Astrocyte (in vitro differentiated cells and primary cell): Measurements from ENCODE around the gene PTPRE. TPM values are rescaled to one million over a fixed set of nuclear protein-coding genes. Genes with fewer than 3 reads are reported as not detected.
A peak's percentile ranks its signal among the peaks of the same experiment; 100 is the strongest.

Experiments used
- DNase-seq: peaks from one replicate; pipeline ENCODE4 v3.0.0-alpha.2; 2010; ENCODE audit warnings: low read depth
- FAIRE-seq: peaks from 2 replicates; lab custom pipeline; 2011; peaks lifted over from hg19 to GRCh38; lab: Jason Lieb, UNC
- H2AFZ ChIP-seq: 2 replicates; pipeline ENCODE4 v1.6.0; 2012; ENCODE audit warnings: low read depth, low read length, inconsistent platforms
- H3K27ac ChIP-seq: 2 replicates; pipeline ENCODE4 v1.5.1; 2011; ENCODE audit warnings: low read depth, low read length, inconsistent platforms
- H3K27me3 ChIP-seq: 2 replicates; pipeline ENCODE4 v1.6.0; 2011; ENCODE audit warnings: low read length, inconsistent platforms; ENCODE audit not compliant: insufficient read depth
- H3K36me3 ChIP-seq: 2 replicates; pipeline ENCODE4 v1.5.1; 2011; ENCODE audit warnings: low read length, inconsistent platforms; ENCODE audit not compliant: insufficient read depth
- H3K4me1 ChIP-seq: 2 replicates; pipeline ENCODE4 v1.5.1; 2011; ENCODE audit warnings: low read length, inconsistent platforms; ENCODE audit not compliant: insufficient read depth
- H3K4me2 ChIP-seq: 2 replicates; pipeline ENCODE4 v1.6.0; 2012; ENCODE audit warnings: low read length, inconsistent platforms
- H3K4me3 ChIP-seq: 2 replicates; pipeline ENCODE4 v1.5.1; 2011; ENCODE audit warnings: low read depth, mild to moderate bottlenecking, low read length, inconsistent platforms; ENCODE audit not compliant: insufficient read depth
- H3K79me2 ChIP-seq: 2 replicates; pipeline ENCODE4 v1.6.0; 2012; ENCODE audit warnings: mild to moderate bottlenecking, low read length, inconsistent platforms; ENCODE audit not compliant: insufficient read depth
- H3K9ac ChIP-seq: 2 replicates; pipeline ENCODE4 v1.6.0; 2012; ENCODE audit warnings: mild to moderate bottlenecking, low read length, inconsistent platforms
- H3K9me3 ChIP-seq: 2 replicates; pipeline ENCODE4 v1.5.1; 2012; ENCODE audit warnings: low read depth, mild to moderate bottlenecking, low read length, inconsistent platforms; ENCODE audit not compliant: insufficient read depth
- H4K20me1 ChIP-seq: 2 replicates; pipeline ENCODE4 v1.6.0; 2012; ENCODE audit warnings: low read length, inconsistent platforms; ENCODE audit not compliant: insufficient read depth
- H3K27ac Mint-ChIP-seq: one replicate; pipeline ENCODE4 v1.8.0; 2021; ENCODE audit warnings: mild to moderate bottlenecking, mixed read lengths; ENCODE audit not compliant: unreplicated experiment
- H3K27me3 Mint-ChIP-seq: one replicate; pipeline ENCODE4 v1.8.0; 2021; ENCODE audit warnings: low read depth, mixed read lengths; ENCODE audit not compliant: unreplicated experiment
- H3K36me3 Mint-ChIP-seq: one replicate; pipeline ENCODE4 v1.8.0; 2021; ENCODE audit warnings: low read depth, mixed read lengths; ENCODE audit not compliant: unreplicated experiment
- H3K4me1 Mint-ChIP-seq: one replicate; pipeline ENCODE4 v1.8.0; 2021; ENCODE audit warnings: low read depth, mixed read lengths; ENCODE audit not compliant: unreplicated experiment
- H3K4me3 Mint-ChIP-seq: one replicate; pipeline ENCODE4 v1.8.0; 2021; ENCODE audit warnings: mild to moderate bottlenecking, moderate library complexity, mixed read lengths; ENCODE audit not compliant: unreplicated experiment
- H3K9me3 Mint-ChIP-seq: one replicate; pipeline ENCODE4 v1.8.0; 2021; ENCODE audit warnings: mild to moderate bottlenecking, mixed read lengths; ENCODE audit not compliant: unreplicated experiment
- EZH2 ChIP-seq: IDR thresholded peaks from 2 replicates; pipeline ENCODE4 v1.6.1; 2012; ENCODE audit warnings: mild to moderate bottlenecking, low read length, inconsistent platforms; ENCODE audit not compliant: insufficient read depth
- total RNA-seq: library from RNA; stranded (reverse); gene quantifications from 2 replicates; pipeline ENCODE4 v1.2.1, GENCODE V29; 2021
- TF ChIP-seq, protein P1 (sequence below): IDR thresholded peaks from 2 replicates; pipeline ENCODE4 v1.5.1; 2011; ENCODE audit warnings: low read depth, mild to moderate bottlenecking, inconsistent platforms, low read length, moderate library complexity; ENCODE audit not compliant: insufficient read depth

PTPRE gene
- total RNA-seq, 1 donor from 2014 or later = 14.1 TPM

GRCh38 chr10:127863231-127863825, 43.6 kb upstream of the PTPRE start:
- DNase-seq = peak; percentile 3
- no peaks in the 10 kb centered on the region for H4K20me1 ChIP-seq
- no peaks in the 10 kb centered on the region for H3K27me3 ChIP-seq
- H3K79me2 ChIP-seq = no peaks in the 10 kb centered on the region
- H3K4me1 Mint-ChIP-seq = no peaks in the 10 kb centered on the region
- H3K9ac ChIP-seq = no peak overlapping the region
- H3K4me3 ChIP-seq = no peak overlapping the region
- H3K4me3 Mint-ChIP-seq = no peak overlapping the region
- no peaks in the 10 kb centered on the region for H3K36me3 Mint-ChIP-seq
- no peaks in the 10 kb centered on the region for H3K9me3 ChIP-seq
- FAIRE-seq = no peak
- TF ChIP-seq, protein P1, sequence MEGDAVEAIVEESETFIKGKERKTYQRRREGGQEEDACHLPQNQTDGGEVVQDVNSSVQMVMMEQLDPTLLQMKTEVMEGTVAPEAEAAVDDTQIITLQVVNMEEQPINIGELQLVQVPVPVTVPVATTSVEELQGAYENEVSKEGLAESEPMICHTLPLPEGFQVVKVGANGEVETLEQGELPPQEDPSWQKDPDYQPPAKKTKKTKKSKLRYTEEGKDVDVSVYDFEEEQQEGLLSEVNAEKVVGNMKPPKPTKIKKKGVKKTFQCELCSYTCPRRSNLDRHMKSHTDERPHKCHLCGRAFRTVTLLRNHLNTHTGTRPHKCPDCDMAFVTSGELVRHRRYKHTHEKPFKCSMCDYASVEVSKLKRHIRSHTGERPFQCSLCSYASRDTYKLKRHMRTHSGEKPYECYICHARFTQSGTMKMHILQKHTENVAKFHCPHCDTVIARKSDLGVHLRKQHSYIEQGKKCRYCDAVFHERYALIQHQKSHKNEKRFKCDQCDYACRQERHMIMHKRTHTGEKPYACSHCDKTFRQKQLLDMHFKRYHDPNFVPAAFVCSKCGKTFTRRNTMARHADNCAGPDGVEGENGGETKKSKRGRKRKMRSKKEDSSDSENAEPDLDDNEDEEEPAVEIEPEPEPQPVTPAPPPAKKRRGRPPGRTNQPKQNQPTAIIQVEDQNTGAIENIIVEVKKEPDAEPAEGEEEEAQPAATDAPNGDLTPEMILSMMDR = no peak
- no peak for TF ChIP-seq EZH2
- no peak overlapping the region for H3K4me2 ChIP-seq
- H3K27me3 Mint-ChIP-seq = peaks cover 2% of the 10 kb centered on the region
- peak overlapping the region; percentile 75 for H3K27ac Mint-ChIP-seq
- no peak overlapping the region for H2AFZ ChIP-seq
- no peaks in the 10 kb centered on the region for H3K36me3 ChIP-seq
- peaks cover 21% of the 10 kb centered on the region for H3K9me3 Mint-ChIP-seq
- H3K27ac ChIP-seq = no peak overlapping the region
- no peaks in the 10 kb centered on the region for H3K4me1 ChIP-seq

- no peaks in the 10 kb centered on the region for H3K27me3 ChIP-seq
- Mint-ChIP-seq H3K36me3 (no peaks in the 10 kb centered on the region), H3K4me1 (no peaks in the 10 kb centered on the region), H3K9me3 (peaks cover 33% of the 10 kb centered on the region), H3K4me3 (no peak overlapping the region), H3K27me3 (peaks cover 4% of the 10 kb centered on the region), H3K27ac (no peak overlapping the region)
- H3K9me3 ChIP-seq = no peaks in the 10 kb centered on the region
- H2AFZ ChIP-seq = no peak overlapping the region
- H3K4me3 ChIP-seq = no peak overlapping the region
- H3K9ac ChIP-seq = no peak overlapping the region
- no peaks in the 10 kb centered on the region for H4K20me1 ChIP-seq
- no peak for FAIRE-seq
- no peak overlapping the region for H3K4me2 ChIP-seq
- DNase-seq = no peak
- H3K79me2 ChIP-seq = no peaks in the 10 kb centered on the region
- no peaks in the 10 kb centered on the region for H3K36me3 ChIP-seq
- no peaks in the 10 kb centered on the region for H3K4me1 ChIP-seq
- TF ChIP-seq EZH2 = no peak
- TF ChIP-seq, protein P1 = no peak
- no peak overlapping the region for H3K27ac ChIP-seq
Observed at GRCh38 chr10:127866276-127867013, 40.5 kb upstream of the PTPRE start.

- Histone ChIP-seq H4K20me1 (no peaks in the 10 kb centered on the region), H3K27me3 (no peaks in the 10 kb centered on the region), H3K36me3 (no peaks in the 10 kb centered on the region), H3K4me1 (no peaks in the 10 kb centered on the region), H3K27ac (no peak overlapping the region), H2AFZ (no peak overlapping the region), H3K4me2 (no peak overlapping the region), H3K9me3 (no peaks in the 10 kb centered on the region), H3K4me3 (no peak overlapping the region), H3K79me2 (no peaks in the 10 kb centered on the region), H3K9ac (no peak overlapping the region)
- Mint-ChIP-seq H3K4me1 (no peaks in the 10 kb centered on the region), H3K9me3 (peaks cover 31% of the 10 kb centered on the region), H3K36me3 (no peaks in the 10 kb centered on the region), H3K4me3 (no peak overlapping the region), H3K27me3 (peaks cover 6% of the 10 kb centered on the region), H3K27ac (no peak overlapping the region)
- no peak for DNase-seq
- FAIRE-seq = no peak
- TF ChIP-seq EZH2 = no peak
- TF ChIP-seq, protein P1 = no peak
Observed at GRCh38 chr10:127867805-127868204, 39.1 kb upstream of the PTPRE start.
